ENCODE data around the gene MBD3L4.

The MBD3L4 gene

GRCh38 chr19:6996810-6997209 lies 43.2 kb downstream of the MBD3L4 start:
- H3K4me3 ChIP-seq (ENCODE audit: insufficient read depth in 1 of 2, low read depth in 1 of 2, low read length in 2 of 2), result no peak overlapping the region
- 50% methylated on average over 4 of the region's 4 CpGs for WGBS

GRCh38 chr19:6995054-6995453 lies 44.9 kb downstream of the MBD3L4 start:
- H2BK120ac ChIP-seq (ENCODE audit: low read depth, low read length), result no peak overlapping the region
- no peaks in the 10 kb centered on the region for H3K27me3 ChIP-seq (ENCODE audit: control insufficient read depth in 1 of 2, insufficient read depth in 1 of 2, low read length in 2 of 2)
- no peaks in the 10 kb centered on the region for H3K79me1 ChIP-seq (replicated peaks; ENCODE audit: low read length, poor library complexity, severe bottlenecking)
- H2BK15ac ChIP-seq (ENCODE audit: low read depth, poor library complexity, severe bottlenecking), result no peak overlapping the region
- H3K4me2 ChIP-seq (ENCODE audit: low read length, poor library complexity, severe bottlenecking), result no peak overlapping the region
- no peak overlapping the region for H4K8ac ChIP-seq (ENCODE audit: low read length)
- DNase-seq, result no peak
- no peak overlapping the region for H3K27ac ChIP-seq (ENCODE audit: low read length, poor library complexity, severe bottlenecking)
- no peaks in the 10 kb centered on the region for H3K4me1 ChIP-seq (ENCODE audit: control insufficient read depth, insufficient read depth, low read depth, low read length)
- no peak overlapping the region for H2AK5ac ChIP-seq (ENCODE audit: low read length, severe bottlenecking)
- no peak overlapping the region for H3K23ac ChIP-seq (ENCODE audit: low read length in 2 of 2)
- H3K4ac ChIP-seq (ENCODE audit: low read depth in 1 of 2, low read length in 2 of 2), result no peak overlapping the region
- no peak overlapping the region for H3K9ac ChIP-seq (ENCODE audit: low read length)
- no peak overlapping the region for H4K91ac ChIP-seq (ENCODE audit: low read length)
- no peak overlapping the region for H2BK5ac ChIP-seq (ENCODE audit: low read depth, low read length, poor library complexity, severe bottlenecking)
- H2BK12ac ChIP-seq (ENCODE audit: low read length in 2 of 2), result no peak overlapping the region
- no peaks in the 10 kb centered on the region for H3K36me3 ChIP-seq (ENCODE audit: control insufficient read depth in 1 of 2, insufficient read depth in 2 of 2, low read depth in 1 of 2, low read length in 2 of 2)
- H3K14ac ChIP-seq (ENCODE audit: low read length in 2 of 2), result no peak overlapping the region
- no peaks in the 10 kb centered on the region for H3K9me3 ChIP-seq (ENCODE audit: control insufficient read depth, low read length)
- no peak overlapping the region for H3K4me3 ChIP-seq (ENCODE audit: insufficient read depth in 1 of 2, low read depth in 1 of 2, low read length in 2 of 2)
- 22% methylated on average over 1 of the region's 1 CpG for WGBS
- no peak overlapping the region for H3K18ac ChIP-seq (ENCODE audit: low read depth in 1 of 2, low read length in 2 of 2)
- no peak overlapping the region for H2AFZ ChIP-seq (ENCODE audit: low read depth, low read length)

More at GRCh38 chr19:6996810-6997209, 43.2 kb downstream of the MBD3L4 start:
- no peak overlapping the region for H2AFZ ChIP-seq (ENCODE audit: low read depth, low read length)
- no peak overlapping the region for H3K14ac ChIP-seq (ENCODE audit: low read length in 2 of 2)
- no peak overlapping the region for H4K8ac ChIP-seq (ENCODE audit: low read length)
- no peak overlapping the region for H4K91ac ChIP-seq (ENCODE audit: low read length)
- H3K4me2 ChIP-seq (ENCODE audit: low read length, poor library complexity, severe bottlenecking), result no peak overlapping the region
- H3K23ac ChIP-seq (ENCODE audit: low read length in 2 of 2), result no peak overlapping the region
- H2BK15ac ChIP-seq (ENCODE audit: low read depth, poor library complexity, severe bottlenecking), result no peak overlapping the region
- no peak overlapping the region for H3K4ac ChIP-seq (ENCODE audit: low read depth in 1 of 2, low read length in 2 of 2)
- H2BK120ac ChIP-seq (ENCODE audit: low read depth, low read length), result no peak overlapping the region
- no peak overlapping the region for H3K18ac ChIP-seq (ENCODE audit: low read depth in 1 of 2, low read length in 2 of 2)
- no peak overlapping the region for H3K9ac ChIP-seq (ENCODE audit: low read length)
- H3K27ac ChIP-seq (ENCODE audit: low read length, poor library complexity, severe bottlenecking), result no peak overlapping the region
- no peak overlapping the region for H2AK5ac ChIP-seq (ENCODE audit: low read length, severe bottlenecking)
- H3K79me1 ChIP-seq (replicated peaks; ENCODE audit: low read length, poor library complexity, severe bottlenecking), result no peaks in the 10 kb centered on the region
- no peaks in the 10 kb centered on the region for H3K4me1 ChIP-seq (ENCODE audit: control insufficient read depth, insufficient read depth, low read depth, low read length)
- no peak overlapping the region for H2BK12ac ChIP-seq (ENCODE audit: low read length in 2 of 2)
- no peaks in the 10 kb centered on the region for H3K9me3 ChIP-seq (ENCODE audit: control insufficient read depth, low read length)
- no peak overlapping the region for H2BK5ac ChIP-seq (ENCODE audit: low read depth, low read length, poor library complexity, severe bottlenecking)
- no peak for DNase-seq
- H3K27me3 ChIP-seq (ENCODE audit: control insufficient read depth in 1 of 2, insufficient read depth in 1 of 2, low read length in 2 of 2), result no peaks in the 10 kb centered on the region
- no peaks in the 10 kb centered on the region for H3K36me3 ChIP-seq (ENCODE audit: control insufficient read depth in 1 of 2, insufficient read depth in 2 of 2, low read depth in 1 of 2, low read length in 2 of 2)

GRCh38 chr19:6988257-6988656 lies 51.7 kb downstream of the MBD3L4 start:
- no peak overlapping the region for H3K9ac ChIP-seq (ENCODE audit: low read length)
- no peak overlapping the region for H2BK120ac ChIP-seq (ENCODE audit: low read depth, low read length)
- no peak overlapping the region for H3K4me3 ChIP-seq (ENCODE audit: insufficient read depth in 1 of 2, low read depth in 1 of 2, low read length in 2 of 2)
- no peak overlapping the region for H2AFZ ChIP-seq (ENCODE audit: low read depth, low read length)
- no peak overlapping the region for H3K23ac ChIP-seq (ENCODE audit: low read length in 2 of 2)
- H3K4me2 ChIP-seq (ENCODE audit: low read length, poor library complexity, severe bottlenecking), result no peak overlapping the region
- H4K91ac ChIP-seq (ENCODE audit: low read length), result no peak overlapping the region
- H2BK12ac ChIP-seq (ENCODE audit: low read length in 2 of 2), result no peak overlapping the region
- H3K9me3 ChIP-seq (ENCODE audit: control insufficient read depth, low read length), result peaks cover 22% of the 10 kb centered on the region
- H3K18ac ChIP-seq (ENCODE audit: low read depth in 1 of 2, low read length in 2 of 2), result no peak overlapping the region
- H3K27me3 ChIP-seq (ENCODE audit: control insufficient read depth in 1 of 2, insufficient read depth in 1 of 2, low read length in 2 of 2), result no peaks in the 10 kb centered on the region
- H3K4me1 ChIP-seq (ENCODE audit: control insufficient read depth, insufficient read depth, low read depth, low read length), result no peaks in the 10 kb centered on the region
- H3K27ac ChIP-seq (ENCODE audit: low read length, poor library complexity, severe bottlenecking), result no peak overlapping the region
- H3K4ac ChIP-seq (ENCODE audit: low read depth in 1 of 2, low read length in 2 of 2), result no peak overlapping the region
- H3K14ac ChIP-seq (ENCODE audit: low read length in 2 of 2), result no peak overlapping the region
- no peak overlapping the region for H2BK15ac ChIP-seq (ENCODE audit: low read depth, poor library complexity, severe bottlenecking)
- H2BK5ac ChIP-seq (ENCODE audit: low read depth, low read length, poor library complexity, severe bottlenecking), result no peak overlapping the region
- DNase-seq, result no peak
- H2AK5ac ChIP-seq (ENCODE audit: low read length, severe bottlenecking), result no peak overlapping the region
- H3K36me3 ChIP-seq (ENCODE audit: control insufficient read depth in 1 of 2, insufficient read depth in 2 of 2, low read depth in 1 of 2, low read length in 2 of 2), result no peaks in the 10 kb centered on the region
- 72% methylated on average over 2 of the region's 3 CpGs for WGBS
- H4K8ac ChIP-seq (ENCODE audit: low read length), result no peak overlapping the region
- no peaks in the 10 kb centered on the region for H3K79me1 ChIP-seq (replicated peaks; ENCODE audit: low read length, poor library complexity, severe bottlenecking)

- no peak overlapping the region for H3K4ac ChIP-seq (ENCODE audit: low read depth in 1 of 2, low read length in 2 of 2)
- no peak overlapping the region for H3K4me3 ChIP-seq (ENCODE audit: insufficient read depth in 1 of 2, low read depth in 1 of 2, low read length in 2 of 2)
- peaks cover 26% of the 10 kb centered on the region for H3K9me3 ChIP-seq (ENCODE audit: control insufficient read depth, low read length)
- no peaks in the 10 kb centered on the region for H3K4me1 ChIP-seq (ENCODE audit: control insufficient read depth, insufficient read depth, low read depth, low read length)
- H3K79me1 ChIP-seq (replicated peaks; ENCODE audit: low read length, poor library complexity, severe bottlenecking), result no peaks in the 10 kb centered on the region
- no peak overlapping the region for H3K23ac ChIP-seq (ENCODE audit: low read length in 2 of 2)
- DNase-seq, result no peak
- no peaks in the 10 kb centered on the region for H3K36me3 ChIP-seq (ENCODE audit: control insufficient read depth in 1 of 2, insufficient read depth in 2 of 2, low read depth in 1 of 2, low read length in 2 of 2)
- H3K9ac ChIP-seq (ENCODE audit: low read length), result no peak overlapping the region
- no peak overlapping the region for H3K27ac ChIP-seq (ENCODE audit: low read length, poor library complexity, severe bottlenecking)
- H3K4me2 ChIP-seq (ENCODE audit: low read length, poor library complexity, severe bottlenecking), result no peak overlapping the region
- H2BK5ac ChIP-seq (ENCODE audit: low read depth, low read length, poor library complexity, severe bottlenecking), result no peak overlapping the region
- 30% methylated on average over 3 of the region's 4 CpGs for WGBS
- H2AFZ ChIP-seq (ENCODE audit: low read depth, low read length), result no peak overlapping the region
- no peak overlapping the region for H4K8ac ChIP-seq (ENCODE audit: low read length)
- no peaks in the 10 kb centered on the region for H3K27me3 ChIP-seq (ENCODE audit: control insufficient read depth in 1 of 2, insufficient read depth in 1 of 2, low read length in 2 of 2)
- H3K18ac ChIP-seq (ENCODE audit: low read depth in 1 of 2, low read length in 2 of 2), result no peak overlapping the region
- H3K14ac ChIP-seq (ENCODE audit: low read length in 2 of 2), result no peak overlapping the region
- no peak overlapping the region for H2BK15ac ChIP-seq (ENCODE audit: low read depth, poor library complexity, severe bottlenecking)
- no peak overlapping the region for H2BK12ac ChIP-seq (ENCODE audit: low read length in 2 of 2)
- no peak overlapping the region for H2AK5ac ChIP-seq (ENCODE audit: low read length, severe bottlenecking)
- no peak overlapping the region for H2BK120ac ChIP-seq (ENCODE audit: low read depth, low read length)
- no peak overlapping the region for H4K91ac ChIP-seq (ENCODE audit: low read length)
Observed at GRCh38 chr19:6987850-6988249, 52.1 kb downstream of the MBD3L4 start.
